ENCODE results near the gene TRAPPC6A. TPM values are rescaled to one million over a fixed set of nuclear protein-coding genes. Genes with fewer than 3 reads are reported as not detected.

Gene TRAPPC6A
- polyA plus RNA-seq, 1 donor: 24.5 TPM

GRCh38 chr19:45150751-45151281, 27.2 kb downstream of the TRAPPC6A start:
- no peak for DNase-seq

DNA sequence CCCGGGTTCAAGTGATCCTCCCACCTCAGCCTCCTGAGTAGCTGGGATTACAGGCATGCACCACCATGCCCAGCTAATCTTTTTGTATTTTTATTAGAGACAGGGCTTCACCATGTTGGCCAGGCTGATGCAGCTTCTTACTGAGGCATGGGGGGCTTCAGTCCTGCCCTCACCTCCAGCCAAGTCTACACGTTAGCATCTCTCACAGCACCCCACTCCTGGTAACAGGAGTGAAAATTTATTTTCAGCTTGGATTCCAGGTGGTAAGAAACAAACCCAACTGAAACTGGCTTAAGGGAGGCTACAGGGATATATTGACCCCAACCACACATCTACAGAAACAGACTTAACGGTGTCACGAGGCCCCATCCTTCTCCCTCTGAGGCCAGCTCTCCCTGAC, 27.9 kb downstream of the TRAPPC6A start:
- no peak for DNase-seq

DNA sequence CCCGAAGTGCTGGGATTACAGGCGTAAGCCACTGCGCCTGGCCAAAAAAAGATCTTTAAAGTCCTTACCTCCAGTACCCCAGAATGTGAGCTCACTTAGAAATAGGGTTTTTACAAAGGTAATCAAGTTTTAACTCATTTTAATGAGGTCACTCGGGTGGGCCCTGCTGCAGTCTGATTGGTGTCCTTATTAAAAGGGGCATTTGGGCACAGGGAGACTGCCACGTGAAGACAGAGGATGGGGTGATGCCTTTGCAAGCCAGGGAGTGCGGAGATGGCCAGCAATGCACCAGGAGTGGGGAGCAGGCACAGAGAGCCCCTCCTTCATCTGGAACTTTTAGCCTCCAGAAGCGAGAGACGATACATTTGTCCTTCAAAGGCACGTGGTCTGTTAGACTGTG, 28.9 kb downstream of the TRAPPC6A start:
- DNase-seq: no peak

DNA sequence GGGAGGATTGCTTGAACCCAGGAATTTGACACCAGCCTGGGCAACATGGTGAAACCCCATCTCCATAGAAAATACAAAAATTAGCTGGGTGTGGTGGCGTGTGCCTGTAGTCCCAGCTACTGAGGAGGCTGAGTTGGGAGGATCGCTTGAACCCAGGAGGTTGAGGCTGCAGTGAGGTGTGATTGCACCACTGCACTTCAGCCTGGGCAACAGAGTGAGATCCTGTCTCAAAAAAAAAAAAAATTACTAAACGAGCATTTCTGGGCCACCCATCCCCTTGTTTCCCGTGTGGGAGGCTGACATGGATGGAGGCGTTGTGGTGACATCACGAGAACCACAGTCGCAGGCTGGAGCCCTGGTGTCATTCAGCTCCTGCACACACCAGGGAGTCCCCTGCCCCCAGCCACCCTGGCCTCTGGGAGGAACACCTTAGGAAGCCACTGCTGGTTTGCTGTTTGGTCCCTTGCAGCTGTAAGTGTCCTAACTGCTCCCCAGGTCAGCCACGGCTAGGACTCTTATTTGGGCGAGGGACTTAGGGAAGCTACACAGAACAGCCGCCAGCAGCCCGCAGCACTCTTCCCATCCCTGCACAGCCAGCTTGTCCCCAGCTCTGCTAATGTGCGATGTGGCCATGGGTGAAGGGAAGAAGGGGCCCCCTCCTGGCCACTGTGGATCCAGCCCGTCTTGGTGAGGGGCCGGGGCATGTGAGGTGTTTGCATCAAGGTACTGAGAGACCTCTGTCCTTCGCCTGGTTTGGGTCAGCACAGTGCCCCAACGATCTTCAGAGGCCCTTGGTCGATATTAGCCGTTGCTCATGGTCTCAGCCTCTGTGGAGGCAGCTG, 30.0 kb downstream of the TRAPPC6A start:
- DNase-seq: no peak

- DNase-seq: no peak
Measured at GRCh38 chr19:45146741-45147205, 31.3 kb downstream of the TRAPPC6A start.

DNA sequence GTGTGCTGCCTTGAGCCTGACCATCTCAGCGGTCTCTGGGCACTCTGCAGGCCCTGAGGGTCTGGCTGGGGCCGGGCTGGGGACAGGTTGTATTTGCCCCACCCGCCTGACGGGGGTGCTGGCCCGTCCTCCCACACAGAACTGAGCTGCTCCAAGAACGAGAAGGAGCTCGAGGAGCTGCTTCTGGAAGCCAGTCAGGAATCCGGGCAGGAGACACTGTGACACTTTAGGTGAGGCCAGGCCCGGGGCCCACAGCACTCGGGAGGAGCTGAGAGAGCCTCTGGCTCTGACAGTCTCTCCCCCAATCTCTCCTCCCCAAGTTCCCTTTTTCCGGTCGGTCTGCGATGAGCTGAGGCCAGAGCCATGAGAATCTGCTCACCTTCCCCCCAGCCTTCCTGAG, 31.8 kb downstream of the TRAPPC6A start:
- DNase-seq: no peak

DNA sequence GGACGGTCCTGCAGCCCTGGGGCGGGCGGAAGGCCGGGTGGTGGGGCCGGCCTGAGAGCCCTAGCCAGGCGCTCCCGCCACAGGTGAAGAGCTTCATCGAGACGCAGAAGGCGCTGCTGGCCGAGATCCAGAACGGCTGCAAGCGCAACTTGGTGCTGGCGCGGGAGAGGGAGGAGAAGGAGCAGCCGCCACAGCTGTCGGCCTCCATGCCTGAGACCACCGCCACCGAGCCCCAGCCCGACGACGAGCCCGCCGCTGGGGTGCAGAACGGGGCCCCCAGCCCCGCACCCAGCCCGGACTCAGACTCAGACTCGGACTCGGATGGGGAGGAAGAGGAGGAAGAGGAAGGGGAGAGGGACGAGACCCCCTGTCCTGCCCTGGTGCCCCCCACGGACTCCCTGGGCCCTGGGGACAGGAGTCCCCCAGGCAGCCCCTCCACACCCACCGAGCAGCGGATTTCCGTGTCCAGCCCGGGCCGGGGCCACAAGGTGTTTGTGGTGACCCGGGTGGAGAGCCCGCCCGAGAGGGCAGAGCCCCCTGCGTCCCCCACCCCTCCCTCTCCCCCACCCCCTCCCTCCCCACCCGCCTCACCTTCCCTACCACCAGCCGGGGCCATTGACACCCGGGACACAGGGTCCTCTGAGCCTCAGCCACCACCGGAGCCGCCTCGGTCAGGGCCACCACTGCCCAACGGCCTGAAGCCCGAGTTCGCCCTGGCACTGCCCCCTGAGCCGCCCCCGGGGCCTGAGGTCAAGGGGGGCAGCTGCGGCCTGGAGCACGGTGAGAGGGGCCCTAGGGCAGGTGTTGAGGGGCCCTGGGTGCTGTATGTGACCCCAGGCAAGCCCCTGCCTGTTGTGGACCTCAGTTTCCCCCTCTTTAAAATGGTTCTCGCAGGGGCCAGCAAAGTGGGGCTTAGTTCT, 32.5 kb downstream of the TRAPPC6A start:
- no peak for DNase-seq

GRCh38 chr19:45144431-45145269, 33.4 kb downstream of the TRAPPC6A start:
- DNase-seq: no peak

- no peak for DNase-seq
Measured at GRCh38 chr19:45142726-45143110, 35.3 kb downstream of the TRAPPC6A start.

DNA sequence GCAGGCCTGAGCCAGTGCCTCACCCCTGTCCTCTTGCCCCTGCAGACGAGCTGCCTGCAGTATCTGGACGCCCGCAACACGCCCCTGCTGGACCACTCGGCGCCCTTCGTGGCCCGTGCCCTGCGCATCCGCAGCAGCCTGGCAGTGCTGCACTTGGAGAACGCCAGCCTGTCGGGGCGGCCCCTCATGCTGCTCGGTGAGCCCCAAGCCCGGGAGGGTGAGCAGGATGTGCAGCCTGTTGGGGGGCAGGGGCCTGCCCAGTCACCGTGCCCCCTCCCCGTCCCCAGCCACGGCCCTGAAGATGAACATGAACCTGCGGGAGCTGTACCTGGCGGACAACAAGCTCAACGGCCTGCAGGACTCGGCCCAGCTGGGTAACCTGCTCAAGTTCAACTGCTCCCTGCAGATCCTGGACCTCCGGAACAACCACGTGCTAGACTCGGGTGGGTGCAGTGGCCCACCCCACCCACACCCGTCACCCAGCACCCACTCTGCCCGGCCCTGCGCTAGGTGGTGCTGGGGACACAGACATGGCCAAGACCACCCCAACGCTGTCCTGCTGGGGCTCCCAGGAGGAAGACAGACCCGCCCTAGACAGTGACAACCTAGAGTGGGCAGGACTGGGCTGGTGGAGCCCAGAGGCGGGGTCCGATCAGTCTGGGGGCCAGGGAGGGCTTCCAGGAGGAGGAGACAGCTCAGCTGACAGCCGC, 35.9 kb downstream of the TRAPPC6A start:
- DNase-seq: no peak

DNA sequence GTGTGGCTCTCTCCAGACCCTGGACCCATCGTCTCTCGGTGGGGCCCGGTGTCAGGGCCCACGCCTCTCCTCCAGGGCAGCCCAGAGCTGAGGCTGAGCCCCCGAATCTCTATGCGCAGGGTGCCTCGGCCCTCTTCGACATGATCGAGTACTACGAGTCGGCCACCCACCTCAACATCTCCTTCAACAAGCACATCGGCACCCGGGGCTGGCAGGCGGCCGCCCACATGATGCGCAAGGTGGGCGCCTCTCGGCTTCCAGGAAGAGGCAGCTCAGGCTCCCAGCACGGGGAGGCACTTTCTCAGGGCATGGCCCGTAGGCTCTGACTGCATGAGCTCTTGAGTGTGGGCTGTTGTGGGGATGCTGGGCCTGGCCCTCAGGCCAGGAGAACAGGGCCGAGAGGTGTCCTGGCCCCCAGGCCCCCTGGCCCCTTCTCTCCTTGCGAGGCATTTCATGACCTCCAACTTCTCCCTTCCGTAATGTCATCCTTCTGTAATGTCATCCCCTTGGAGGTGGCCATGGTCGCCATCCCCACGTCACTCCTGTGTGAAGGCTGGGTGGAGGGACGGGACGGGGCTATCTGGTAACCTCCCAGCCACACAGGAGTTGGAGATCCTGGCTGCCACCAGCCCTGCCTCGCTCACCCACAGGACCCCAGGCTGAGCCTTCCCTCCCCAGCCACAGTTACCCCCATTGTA, 36.7 kb downstream of the TRAPPC6A start:
- DNase-seq: no peak

DNA sequence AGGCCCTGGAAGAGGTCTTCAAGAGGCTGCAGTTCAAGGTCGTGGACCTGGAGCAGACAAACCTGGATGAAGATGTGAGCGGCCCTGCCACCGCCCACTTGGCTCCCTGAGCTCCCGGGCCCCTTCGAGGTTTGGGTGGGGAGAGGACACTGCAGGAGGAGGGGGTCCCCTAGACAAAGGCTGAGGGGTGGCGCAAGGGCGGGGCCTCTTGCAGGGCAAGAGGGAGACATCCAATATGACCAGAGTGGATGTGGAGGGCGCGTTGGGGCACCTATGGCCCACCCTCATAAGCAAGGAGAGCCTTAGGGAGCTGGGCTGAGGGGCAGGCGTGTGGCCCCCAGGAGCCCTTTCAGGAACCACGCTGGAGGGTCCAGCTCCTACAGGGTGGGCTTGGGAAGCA, 37.5 kb downstream of the TRAPPC6A start:
- no peak for DNase-seq

DNA sequence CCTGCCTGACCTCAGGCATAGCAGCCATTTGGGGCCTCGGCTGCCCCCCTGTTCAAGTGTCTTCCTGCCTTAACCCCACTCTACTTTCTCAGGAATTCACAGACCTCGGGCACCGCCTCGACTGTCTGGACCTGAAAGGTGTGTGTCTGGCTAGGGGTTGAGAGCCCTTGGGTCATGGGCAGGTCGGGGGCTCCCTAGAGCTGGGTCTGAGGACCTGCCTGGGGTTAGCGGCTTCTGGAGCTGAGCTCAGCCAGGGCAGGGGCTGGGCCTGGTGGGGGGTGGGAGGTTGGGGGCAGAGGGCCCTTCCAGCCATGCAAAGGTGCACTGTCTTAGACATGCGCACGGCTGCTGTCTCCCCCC, 37.9 kb downstream of the TRAPPC6A start:
- DNase-seq: no peak

GRCh38 chr19:45139286-45140143, 38.5 kb downstream of the TRAPPC6A start:
- DNase-seq: no peak

- DNase-seq: no peak
Measured at GRCh38 chr19:45138303-45138751, 39.7 kb downstream of the TRAPPC6A start.

- no peak for DNase-seq
Measured at GRCh38 chr19:45137179-45137761, 40.8 kb downstream of the TRAPPC6A start.

GRCh38 chr19:45136507-45137178, 41.4 kb downstream of the TRAPPC6A start:
- no peak for DNase-seq

DNA sequence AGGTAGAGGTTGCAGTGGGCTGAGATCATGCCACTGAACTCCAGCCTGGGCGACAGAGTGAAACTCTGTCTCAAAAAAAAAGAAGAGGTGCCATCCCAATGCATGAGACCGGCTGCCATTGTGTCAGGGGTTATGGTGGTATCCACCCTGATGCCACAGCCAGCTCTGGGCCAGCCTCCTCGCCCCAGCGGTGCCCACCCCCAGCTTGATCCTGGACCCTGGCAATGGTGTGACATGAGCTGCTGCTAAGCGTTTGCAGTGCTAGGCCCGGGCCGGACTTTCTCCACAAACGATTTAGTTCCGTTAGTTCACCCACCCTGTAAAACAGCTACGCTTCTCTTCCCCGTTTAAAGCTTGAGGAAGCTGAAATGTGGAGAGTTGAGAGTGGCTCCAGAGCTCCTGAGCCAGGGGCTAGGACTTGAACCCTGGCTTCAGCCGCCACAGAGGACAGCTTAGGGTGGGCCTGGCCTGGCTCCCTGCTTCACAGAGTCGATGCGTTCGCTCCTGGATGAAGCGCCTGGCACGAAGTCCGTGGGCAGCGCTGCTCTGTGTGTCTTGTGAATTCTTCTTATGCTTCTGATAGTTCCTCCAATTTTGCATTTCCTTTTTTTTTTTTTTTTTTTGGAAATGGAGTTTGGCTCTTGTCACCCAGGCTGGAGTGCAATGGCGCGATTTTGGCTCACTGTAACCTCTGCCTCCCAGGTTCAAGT, 42.7 kb downstream of the TRAPPC6A start:
- no peak for DNase-seq

Measured in left kidney (tissue), 2 donors.